ENCODE data around the gene NUFIP2.

NUFIP2 gene

GRCh38 chr17:29219378-29220047 is 74.4 kb downstream of the NUFIP2 start:
- H3K9ac ChIP-seq (ENCODE audit: low read depth in 1 of 2, low read length in 2 of 2), result no peak overlapping the region
- H3K27ac ChIP-seq (ENCODE audit: low read depth in 2 of 2, low read length in 2 of 2), result no peak overlapping the region
- no peaks in the 10 kb centered on the region for H3K36me3 ChIP-seq (ENCODE audit: control insufficient read depth in 2 of 2, insufficient read depth in 2 of 2, low read length in 2 of 2)
- H3K4me1 ChIP-seq (ENCODE audit: control insufficient read depth in 2 of 2, insufficient read depth in 2 of 2, low read length in 2 of 2), result peaks cover 3% of the 10 kb centered on the region in 2 donors
- H3K4me3 ChIP-seq (ENCODE audit: low read length in 2 of 2), result peak overlapping the region in 1 of 2 donors; percentile 14
- no peaks in the 10 kb centered on the region for H3K27me3 ChIP-seq (ENCODE audit: control insufficient read depth in 2 of 2, insufficient read depth in 2 of 2, low read length in 2 of 2)
- H3K9me3 ChIP-seq (ENCODE audit: control insufficient read depth in 2 of 2, low read length in 2 of 2), result no peaks in the 10 kb centered on the region

DNA sequence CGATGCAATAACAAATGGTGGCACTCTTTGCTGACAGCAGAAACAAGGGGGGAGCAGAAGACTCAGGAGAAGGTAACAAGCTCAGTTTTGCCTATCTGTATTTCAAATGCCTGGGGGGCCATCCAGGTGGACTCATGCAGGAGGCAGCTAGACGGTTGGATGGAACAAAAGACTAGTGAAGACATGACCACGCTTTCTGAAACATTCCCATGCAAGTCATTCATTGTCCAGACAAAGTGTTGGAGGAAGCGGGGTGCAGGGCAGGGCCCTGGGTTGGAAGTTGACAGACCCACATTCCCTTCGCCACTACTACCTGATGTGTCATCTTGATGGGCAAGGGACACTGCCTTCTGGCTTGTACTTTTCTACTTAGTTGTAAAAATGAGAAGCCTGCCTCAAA is 77.1 kb downstream of the NUFIP2 start:
- no peaks in the 10 kb centered on the region for H3K27me3 ChIP-seq (ENCODE audit: control insufficient read depth in 2 of 2, insufficient read depth in 2 of 2, low read length in 2 of 2)
- H3K36me3 ChIP-seq (ENCODE audit: control insufficient read depth in 2 of 2, insufficient read depth in 2 of 2, low read length in 2 of 2), result no peaks in the 10 kb centered on the region
- H3K9ac ChIP-seq (ENCODE audit: low read depth in 1 of 2, low read length in 2 of 2), result no peak overlapping the region
- H3K9me3 ChIP-seq (ENCODE audit: control insufficient read depth in 2 of 2, low read length in 2 of 2), result no peaks in the 10 kb centered on the region
- no peak overlapping the region for H3K27ac ChIP-seq (ENCODE audit: low read depth in 2 of 2, low read length in 2 of 2)
- H3K4me3 ChIP-seq (ENCODE audit: low read length in 2 of 2), result no peak overlapping the region
- peaks cover 3% of the 10 kb centered on the region in 2 donors for H3K4me1 ChIP-seq (ENCODE audit: control insufficient read depth in 2 of 2, insufficient read depth in 2 of 2, low read length in 2 of 2)

GRCh38 chr17:29216181-29216580 is 77.8 kb downstream of the NUFIP2 start:
- H3K4me3 ChIP-seq (ENCODE audit: low read length in 2 of 2), result no peak overlapping the region
- no peak overlapping the region for H3K27ac ChIP-seq (ENCODE audit: low read depth in 2 of 2, low read length in 2 of 2)
- H3K9ac ChIP-seq (ENCODE audit: low read depth in 1 of 2, low read length in 2 of 2), result no peak overlapping the region
- no peaks in the 10 kb centered on the region for H3K9me3 ChIP-seq (ENCODE audit: control insufficient read depth in 2 of 2, low read length in 2 of 2)
- peaks cover 3% of the 10 kb centered on the region in 2 donors for H3K4me1 ChIP-seq (ENCODE audit: control insufficient read depth in 2 of 2, insufficient read depth in 2 of 2, low read length in 2 of 2)
- H3K27me3 ChIP-seq (ENCODE audit: control insufficient read depth in 2 of 2, insufficient read depth in 2 of 2, low read length in 2 of 2), result no peaks in the 10 kb centered on the region
- no peaks in the 10 kb centered on the region for H3K36me3 ChIP-seq (ENCODE audit: control insufficient read depth in 2 of 2, insufficient read depth in 2 of 2, low read length in 2 of 2)

- H3K27ac ChIP-seq (ENCODE audit: low read depth in 2 of 2, low read length in 2 of 2), result no peak overlapping the region
- no peak overlapping the region for H3K4me3 ChIP-seq (ENCODE audit: low read length in 2 of 2)
- H3K9me3 ChIP-seq (ENCODE audit: control insufficient read depth in 2 of 2, low read length in 2 of 2), result no peaks in the 10 kb centered on the region
- H3K27me3 ChIP-seq (ENCODE audit: control insufficient read depth in 2 of 2, insufficient read depth in 2 of 2, low read length in 2 of 2), result no peaks in the 10 kb centered on the region
- no peaks in the 10 kb centered on the region for H3K36me3 ChIP-seq (ENCODE audit: control insufficient read depth in 2 of 2, insufficient read depth in 2 of 2, low read length in 2 of 2)
- peaks cover 3% of the 10 kb centered on the region in 2 donors for H3K4me1 ChIP-seq (ENCODE audit: control insufficient read depth in 2 of 2, insufficient read depth in 2 of 2, low read length in 2 of 2)
- no peak overlapping the region for H3K9ac ChIP-seq (ENCODE audit: low read depth in 1 of 2, low read length in 2 of 2)
Observed at GRCh38 chr17:29215717-29216116, 78.2 kb downstream of the NUFIP2 start.

DNA sequence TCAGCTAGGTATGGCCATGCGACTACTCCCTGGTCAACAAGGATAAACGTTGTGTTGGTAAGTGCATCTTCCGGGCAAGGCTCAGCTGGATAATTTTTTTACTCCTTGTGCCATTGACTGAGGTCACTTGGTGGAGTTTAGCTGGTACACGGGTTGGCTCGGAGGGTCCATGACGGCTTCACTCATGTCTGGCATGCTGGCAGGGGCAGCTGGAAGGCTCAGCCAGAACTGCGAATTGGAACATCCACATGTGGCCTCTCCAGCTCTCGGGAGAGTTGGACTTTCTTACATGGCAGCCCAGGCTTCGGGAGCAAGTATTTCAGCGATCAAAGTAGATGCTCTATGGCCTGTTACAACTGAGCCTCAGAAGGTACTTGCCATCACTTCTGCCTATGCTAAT is 78.8 kb downstream of the NUFIP2 start:
- Histone ChIP-seq H3K36me3 (ENCODE audit: control insufficient read depth in 2 of 2, insufficient read depth in 2 of 2, low read length in 2 of 2) (no peaks in the 10 kb centered on the region), H3K4me1 (ENCODE audit: control insufficient read depth in 2 of 2, insufficient read depth in 2 of 2, low read length in 2 of 2) (peaks cover 3% of the 10 kb centered on the region in 2 donors), H3K9ac (ENCODE audit: low read depth in 1 of 2, low read length in 2 of 2) (no peak overlapping the region), H3K27me3 (ENCODE audit: control insufficient read depth in 2 of 2, insufficient read depth in 2 of 2, low read length in 2 of 2) (no peaks in the 10 kb centered on the region), H3K27ac (ENCODE audit: low read depth in 2 of 2, low read length in 2 of 2) (no peak overlapping the region), H3K4me3 (ENCODE audit: low read length in 2 of 2) (no peak overlapping the region), H3K9me3 (ENCODE audit: control insufficient read depth in 2 of 2, low read length in 2 of 2) (no peaks in the 10 kb centered on the region)

- H3K4me1 ChIP-seq (ENCODE audit: control insufficient read depth in 2 of 2, insufficient read depth in 2 of 2, low read length in 2 of 2), result peaks cover 3% of the 10 kb centered on the region in 2 donors
- no peaks in the 10 kb centered on the region for H3K27me3 ChIP-seq (ENCODE audit: control insufficient read depth in 2 of 2, insufficient read depth in 2 of 2, low read length in 2 of 2)
- no peak overlapping the region for H3K4me3 ChIP-seq (ENCODE audit: low read length in 2 of 2)
- no peak overlapping the region for H3K27ac ChIP-seq (ENCODE audit: low read depth in 2 of 2, low read length in 2 of 2)
- H3K9me3 ChIP-seq (ENCODE audit: control insufficient read depth in 2 of 2, low read length in 2 of 2), result no peaks in the 10 kb centered on the region
- H3K36me3 ChIP-seq (ENCODE audit: control insufficient read depth in 2 of 2, insufficient read depth in 2 of 2, low read length in 2 of 2), result no peaks in the 10 kb centered on the region
- no peak overlapping the region for H3K9ac ChIP-seq (ENCODE audit: low read depth in 1 of 2, low read length in 2 of 2)
Observed at GRCh38 chr17:29214215-29215146, 79.5 kb downstream of the NUFIP2 start.

DNA sequence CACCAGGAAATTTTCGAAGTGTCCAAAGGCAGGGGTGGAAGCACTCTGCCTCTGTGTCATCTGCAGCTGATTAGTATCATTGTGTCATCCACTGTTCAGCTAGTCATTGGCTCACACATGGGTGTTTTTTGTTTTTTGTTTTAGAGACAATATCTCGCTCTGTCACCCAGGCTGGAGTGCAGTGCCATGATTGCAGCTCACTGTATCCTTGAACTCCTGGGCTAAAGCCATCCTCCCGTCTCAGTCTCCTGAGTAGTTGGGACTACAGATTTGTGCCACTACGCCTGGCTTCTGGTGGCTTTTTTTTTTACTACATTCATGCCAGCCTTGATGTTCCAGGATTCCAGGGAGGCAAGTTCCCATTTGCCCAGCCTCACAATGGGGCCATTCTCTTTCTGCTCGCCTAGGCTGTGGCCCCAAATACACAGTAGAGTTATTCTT is 81.2 kb downstream of the NUFIP2 start:
- Histone ChIP-seq H3K9ac (ENCODE audit: low read depth in 1 of 2, low read length in 2 of 2) (no peak overlapping the region), H3K9me3 (ENCODE audit: control insufficient read depth in 2 of 2, low read length in 2 of 2) (no peaks in the 10 kb centered on the region), H3K4me1 (ENCODE audit: control insufficient read depth in 2 of 2, insufficient read depth in 2 of 2, low read length in 2 of 2) (no peaks in the 10 kb centered on the region), H3K27ac (ENCODE audit: low read depth in 2 of 2, low read length in 2 of 2) (no peak overlapping the region), H3K27me3 (ENCODE audit: control insufficient read depth in 2 of 2, insufficient read depth in 2 of 2, low read length in 2 of 2) (no peaks in the 10 kb centered on the region), H3K4me3 (ENCODE audit: low read length in 2 of 2) (no peak overlapping the region), H3K36me3 (ENCODE audit: control insufficient read depth in 2 of 2, insufficient read depth in 2 of 2, low read length in 2 of 2) (no peaks in the 10 kb centered on the region)

GRCh38 chr17:29212094-29212631 is 81.8 kb downstream of the NUFIP2 start:
- Histone ChIP-seq H3K9ac (ENCODE audit: low read depth in 1 of 2, low read length in 2 of 2) (no peak overlapping the region), H3K27ac (ENCODE audit: low read depth in 2 of 2, low read length in 2 of 2) (no peak overlapping the region), H3K4me1 (ENCODE audit: control insufficient read depth in 2 of 2, insufficient read depth in 2 of 2, low read length in 2 of 2) (no peaks in the 10 kb centered on the region)

DNA sequence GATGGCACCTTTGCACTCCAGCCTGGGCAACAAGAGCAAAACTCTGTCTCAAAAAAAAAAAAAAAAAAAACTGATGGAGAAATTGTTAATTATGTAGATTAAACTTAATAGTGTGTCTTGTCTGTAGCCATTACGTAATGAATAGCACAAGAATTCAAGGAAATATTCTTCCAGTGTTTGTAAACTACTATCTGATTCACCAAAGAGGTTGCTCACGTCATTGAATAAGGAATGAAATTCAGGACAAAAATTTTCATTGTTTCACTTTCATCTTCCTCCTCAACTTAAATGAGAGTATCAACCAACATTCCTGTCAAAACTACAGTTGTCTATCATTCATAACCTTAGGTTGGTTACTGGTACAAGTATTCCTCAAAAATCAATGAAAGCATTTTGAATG is 83.1 kb downstream of the NUFIP2 start:
- H3K27me3 ChIP-seq (ENCODE audit: control insufficient read depth in 2 of 2, insufficient read depth in 2 of 2, low read length in 2 of 2), result no peaks in the 10 kb centered on the region
- H3K36me3 ChIP-seq (ENCODE audit: control insufficient read depth in 2 of 2, insufficient read depth in 2 of 2, low read length in 2 of 2), result no peaks in the 10 kb centered on the region
- no peak overlapping the region for H3K4me3 ChIP-seq (ENCODE audit: low read length in 2 of 2)
- H3K9ac ChIP-seq (ENCODE audit: low read depth in 1 of 2, low read length in 2 of 2), result no peak overlapping the region
- H3K9me3 ChIP-seq (ENCODE audit: control insufficient read depth in 2 of 2, low read length in 2 of 2), result no peaks in the 10 kb centered on the region
- H3K4me1 ChIP-seq (ENCODE audit: control insufficient read depth in 2 of 2, insufficient read depth in 2 of 2, low read length in 2 of 2), result no peaks in the 10 kb centered on the region
- no peak overlapping the region for H3K27ac ChIP-seq (ENCODE audit: low read depth in 2 of 2, low read length in 2 of 2)

More at GRCh38 chr17:29212094-29212631, 81.8 kb downstream of the NUFIP2 start:
- H3K36me3 ChIP-seq (ENCODE audit: control insufficient read depth in 2 of 2, insufficient read depth in 2 of 2, low read length in 2 of 2), result no peaks in the 10 kb centered on the region
- H3K9me3 ChIP-seq (ENCODE audit: control insufficient read depth in 2 of 2, low read length in 2 of 2), result no peaks in the 10 kb centered on the region
- no peak overlapping the region for H3K4me3 ChIP-seq (ENCODE audit: low read length in 2 of 2)
- no peaks in the 10 kb centered on the region for H3K27me3 ChIP-seq (ENCODE audit: control insufficient read depth in 2 of 2, insufficient read depth in 2 of 2, low read length in 2 of 2)

DNA sequence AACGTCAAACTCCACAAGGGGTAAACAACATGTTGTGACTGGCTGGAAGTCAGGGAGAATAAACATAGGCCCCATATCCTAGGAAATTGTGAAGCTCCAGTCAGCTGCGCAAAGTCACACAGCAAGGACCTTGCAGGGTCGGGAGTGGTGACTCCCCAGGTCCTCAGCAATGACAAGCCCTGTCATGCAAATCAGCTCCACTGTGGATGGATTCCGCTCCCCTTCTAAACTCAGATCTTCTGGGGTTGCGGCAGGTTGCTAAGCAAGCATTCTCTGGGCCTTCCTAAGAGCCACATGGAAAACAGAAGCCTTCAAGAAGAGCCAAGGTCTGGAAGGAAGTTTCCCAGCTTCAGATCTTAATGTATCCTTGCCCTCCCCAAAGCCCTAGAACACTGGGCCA is 84.9 kb downstream of the NUFIP2 start:
- H3K4me1 ChIP-seq (ENCODE audit: control insufficient read depth in 2 of 2, insufficient read depth in 2 of 2, low read length in 2 of 2), result no peaks in the 10 kb centered on the region
- H3K4me3 ChIP-seq (ENCODE audit: low read length in 2 of 2), result no peak overlapping the region
- no peaks in the 10 kb centered on the region for H3K27me3 ChIP-seq (ENCODE audit: control insufficient read depth in 2 of 2, insufficient read depth in 2 of 2, low read length in 2 of 2)
- no peak overlapping the region for H3K27ac ChIP-seq (ENCODE audit: low read depth in 2 of 2, low read length in 2 of 2)
- no peak overlapping the region for H3K9ac ChIP-seq (ENCODE audit: low read depth in 1 of 2, low read length in 2 of 2)
- H3K36me3 ChIP-seq (ENCODE audit: control insufficient read depth in 2 of 2, insufficient read depth in 2 of 2, low read length in 2 of 2), result no peaks in the 10 kb centered on the region
- H3K9me3 ChIP-seq (ENCODE audit: control insufficient read depth in 2 of 2, low read length in 2 of 2), result no peaks in the 10 kb centered on the region

Data from mucosa of rectum (tissue), 2 donors.